LNCaP clone FGC (cell line): ENCODE data around the gene LBP.

Experiments used
- DNase-seq: peaks from one replicate; pipeline ENCODE4 v3.0.0-alpha.2; 2011; ENCODE audit warnings: low read depth
- H3K4me3 ChIP-seq: 2 replicates; pipeline ENCODE4 v1.5.1; 2011; ENCODE audit warnings: mild to moderate bottlenecking, low read depth, low read length, control low read depth
- TF ChIP-seq, protein P1 (sequence below): IDR thresholded peaks from 2 replicates; pipeline ENCODE4 v1.5.1; 2012; ENCODE audit warnings: mild to moderate bottlenecking; ENCODE audit not compliant: control insufficient read depth, insufficient read depth; ENCODE audit errors: extremely low read depth

Gene LBP, protein sequence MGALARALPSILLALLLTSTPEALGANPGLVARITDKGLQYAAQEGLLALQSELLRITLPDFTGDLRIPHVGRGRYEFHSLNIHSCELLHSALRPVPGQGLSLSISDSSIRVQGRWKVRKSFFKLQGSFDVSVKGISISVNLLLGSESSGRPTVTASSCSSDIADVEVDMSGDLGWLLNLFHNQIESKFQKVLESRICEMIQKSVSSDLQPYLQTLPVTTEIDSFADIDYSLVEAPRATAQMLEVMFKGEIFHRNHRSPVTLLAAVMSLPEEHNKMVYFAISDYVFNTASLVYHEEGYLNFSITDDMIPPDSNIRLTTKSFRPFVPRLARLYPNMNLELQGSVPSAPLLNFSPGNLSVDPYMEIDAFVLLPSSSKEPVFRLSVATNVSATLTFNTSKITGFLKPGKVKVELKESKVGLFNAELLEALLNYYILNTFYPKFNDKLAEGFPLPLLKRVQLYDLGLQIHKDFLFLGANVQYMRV

DNA sequence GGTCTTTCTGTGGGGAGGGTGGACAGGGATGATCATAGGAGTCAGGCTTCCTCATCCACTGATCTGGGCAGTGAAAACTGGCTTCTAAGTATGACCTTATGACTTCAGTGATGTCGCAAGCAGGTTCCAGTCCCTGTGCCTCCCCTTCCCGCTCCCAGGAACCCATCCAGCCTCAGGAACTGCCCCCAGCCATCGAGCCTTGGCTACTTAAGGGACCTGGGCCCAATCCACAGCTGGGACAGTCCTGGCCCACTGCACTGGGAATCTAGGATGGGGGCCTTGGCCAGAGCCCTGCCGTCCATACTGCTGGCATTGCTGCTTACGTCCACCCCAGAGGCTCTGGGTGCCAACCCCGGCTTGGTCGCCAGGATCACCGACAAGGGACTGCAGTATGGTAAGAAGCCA lies at the start of gene LBP:
LBP (plus strand) TSS at position 236 of the 405 bp plus-strand sequence; CDS start at position 271, 35 bp downstream.
- no peak within 1 kb of the TSS for H3K4me3 ChIP-seq
- TF ChIP-seq, protein P1, sequence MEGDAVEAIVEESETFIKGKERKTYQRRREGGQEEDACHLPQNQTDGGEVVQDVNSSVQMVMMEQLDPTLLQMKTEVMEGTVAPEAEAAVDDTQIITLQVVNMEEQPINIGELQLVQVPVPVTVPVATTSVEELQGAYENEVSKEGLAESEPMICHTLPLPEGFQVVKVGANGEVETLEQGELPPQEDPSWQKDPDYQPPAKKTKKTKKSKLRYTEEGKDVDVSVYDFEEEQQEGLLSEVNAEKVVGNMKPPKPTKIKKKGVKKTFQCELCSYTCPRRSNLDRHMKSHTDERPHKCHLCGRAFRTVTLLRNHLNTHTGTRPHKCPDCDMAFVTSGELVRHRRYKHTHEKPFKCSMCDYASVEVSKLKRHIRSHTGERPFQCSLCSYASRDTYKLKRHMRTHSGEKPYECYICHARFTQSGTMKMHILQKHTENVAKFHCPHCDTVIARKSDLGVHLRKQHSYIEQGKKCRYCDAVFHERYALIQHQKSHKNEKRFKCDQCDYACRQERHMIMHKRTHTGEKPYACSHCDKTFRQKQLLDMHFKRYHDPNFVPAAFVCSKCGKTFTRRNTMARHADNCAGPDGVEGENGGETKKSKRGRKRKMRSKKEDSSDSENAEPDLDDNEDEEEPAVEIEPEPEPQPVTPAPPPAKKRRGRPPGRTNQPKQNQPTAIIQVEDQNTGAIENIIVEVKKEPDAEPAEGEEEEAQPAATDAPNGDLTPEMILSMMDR = no peak
- DNase-seq = no peak

DNA sequence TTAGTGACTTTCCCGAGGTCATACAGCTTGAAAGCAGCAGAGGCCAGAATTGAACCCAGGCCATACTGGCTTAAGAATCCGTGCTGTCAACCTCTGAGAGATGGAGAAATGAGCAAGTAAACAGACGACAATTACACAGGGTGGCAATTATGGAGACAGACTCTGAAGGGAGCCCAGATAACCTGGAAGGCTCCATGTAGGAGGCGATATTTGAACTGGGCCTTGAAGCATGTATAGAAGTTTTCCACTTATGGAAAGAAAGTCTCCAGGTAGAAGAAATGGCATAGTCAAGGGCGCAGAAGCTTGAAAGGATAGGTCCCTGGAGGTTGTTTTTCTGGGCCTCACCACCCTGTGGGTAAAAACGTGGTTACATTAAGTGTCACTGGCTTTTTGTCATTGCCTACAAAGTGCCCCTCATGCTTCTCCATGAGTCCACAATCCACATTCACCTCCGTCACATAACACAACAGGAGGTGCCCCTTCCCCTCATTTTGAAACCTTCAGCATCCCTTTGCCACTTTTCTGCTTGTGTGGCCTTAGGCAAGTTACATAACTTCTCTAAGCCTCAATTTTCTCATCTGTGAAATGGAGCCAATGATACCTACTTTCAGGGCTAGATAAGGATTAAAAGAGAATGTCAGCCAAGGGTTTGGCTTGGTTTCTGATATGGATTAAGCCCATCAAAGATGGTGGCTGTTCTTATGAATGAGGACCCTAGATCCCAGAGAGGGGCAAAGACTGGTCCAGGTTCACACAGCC lies 48.2 kb upstream of the LBP start:
- no peak for DNase-seq
- no peak overlapping the region for H3K4me3 ChIP-seq
- TF ChIP-seq, protein P1 = no peak

DNA sequence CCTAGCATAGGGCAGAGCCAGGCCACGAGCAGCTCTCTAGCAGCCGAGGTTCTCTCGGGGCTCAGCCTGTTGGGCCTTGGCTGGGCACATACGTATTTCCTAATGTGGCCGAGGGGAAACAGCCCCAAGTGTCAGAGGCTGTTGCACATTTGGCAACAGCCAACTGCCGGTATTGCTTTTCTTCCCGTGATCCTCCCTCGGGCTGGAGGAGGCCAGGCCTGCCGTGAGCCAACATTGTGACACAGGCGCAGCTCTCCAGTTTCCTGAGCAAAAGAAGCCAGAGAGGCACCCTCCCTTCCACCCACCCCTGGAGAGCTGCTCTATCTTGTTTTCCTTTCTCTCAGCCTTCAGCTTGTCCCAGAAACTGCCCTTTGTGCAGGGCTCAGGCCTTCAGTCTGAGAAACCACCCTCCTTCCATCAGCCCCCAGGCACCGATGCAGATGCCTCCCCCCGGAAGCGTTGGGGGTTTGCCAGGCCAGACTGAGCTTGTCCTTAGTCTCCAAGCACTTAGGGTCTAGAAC lies 47.5 kb upstream of the LBP start:
- no peak for DNase-seq
- TF ChIP-seq, protein P1 = no peak
- H3K4me3 ChIP-seq = no peak overlapping the region

DNA sequence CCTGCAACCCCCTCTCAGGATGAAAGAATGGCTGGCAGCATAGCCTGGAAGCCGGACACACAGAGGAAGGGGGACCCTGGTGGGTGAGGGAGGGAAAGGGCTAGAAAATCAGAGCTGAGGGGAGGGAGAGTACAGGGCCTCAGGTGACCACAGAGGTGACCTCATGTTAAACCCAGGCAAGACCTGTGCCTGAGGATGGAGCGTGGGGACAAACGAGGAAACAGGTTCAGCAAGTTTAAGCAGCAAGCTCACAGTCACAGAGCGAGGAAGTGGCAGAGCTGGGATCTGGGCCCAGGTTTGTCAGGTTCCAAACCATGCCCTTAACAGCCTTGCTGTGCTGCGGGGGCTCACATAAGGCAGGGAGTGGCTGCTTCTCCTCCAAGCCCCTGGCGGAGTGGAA lies 46.3 kb upstream of the LBP start:
- peak; percentile 90 for DNase-seq

DNA sequence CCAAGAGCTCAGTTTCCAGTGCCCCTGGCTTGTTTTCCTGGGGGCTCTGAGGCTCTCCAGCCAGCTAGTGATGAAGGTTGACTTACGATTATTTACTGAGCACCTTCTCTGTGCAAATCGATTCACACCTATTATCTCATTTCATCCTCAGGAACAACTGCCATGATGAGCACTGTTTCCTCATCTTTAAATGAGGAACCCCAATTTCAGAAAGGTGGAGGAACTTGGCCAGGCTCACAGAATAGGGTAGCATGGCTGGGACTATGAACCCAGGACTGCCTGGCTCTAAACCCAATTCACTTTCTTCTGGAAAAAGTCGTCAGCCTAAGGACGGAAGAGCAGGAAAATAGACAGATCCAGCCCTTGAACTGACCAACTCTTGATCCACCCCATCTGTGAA lies 45.8 kb upstream of the LBP start:
- TF ChIP-seq, protein P1 = no peak
- DNase-seq = no peak
- H3K4me3 ChIP-seq = no peak overlapping the region

More for the DNA sequence above, 46.3 kb upstream of the LBP start:
- TF ChIP-seq, protein P1 = no peak
- no peak overlapping the region for H3K4me3 ChIP-seq

DNA sequence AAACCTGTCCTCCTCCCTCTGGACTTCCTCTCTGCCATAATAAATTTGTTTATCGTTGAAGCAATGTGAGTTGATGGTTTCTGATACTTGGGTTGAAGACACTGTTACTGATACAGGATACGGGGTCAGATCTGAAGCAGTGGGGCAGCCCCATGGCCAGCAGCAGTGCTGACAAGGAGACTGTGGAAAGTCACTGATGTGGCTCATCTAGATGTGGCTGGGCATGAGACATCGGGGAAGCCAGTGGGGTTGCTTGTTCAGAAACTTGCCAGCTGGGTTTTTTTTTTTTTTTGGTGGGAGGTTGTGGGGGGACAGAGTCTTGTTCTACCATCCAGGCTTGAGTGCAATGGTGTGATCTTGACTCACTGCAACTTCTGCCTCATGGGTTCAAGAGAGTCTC lies 45.0 kb upstream of the LBP start:
- TF ChIP-seq, protein P1 = no peak
- no peak for DNase-seq
- no peak overlapping the region for H3K4me3 ChIP-seq
